ENCODE results near the gene USP6. TPM values are rescaled to one million over a fixed set of nuclear protein-coding genes. Genes with fewer than 3 reads are reported as not detected.
"Not testable (repeated sequence)": the region's sequence is repeated elsewhere in the genome, so short reads cannot be mapped to it uniquely, and the experiment has no call there.

The USP6 gene
- total and polyA plus RNA-seq, 2 donors, result 0.03 to 0.85 TPM

- Histone ChIP-seq H3K36me3 (ENCODE audit: insufficient read depth) (no peaks in the 10 kb centered on the region), H3K4me1 (ENCODE audit: insufficient read depth) (peaks cover 2% of the 10 kb centered on the region), H3K27ac (ENCODE audit: low read depth) (no peak overlapping the region), H3K4me3 (ENCODE audit: low read depth, low read length) (no peak overlapping the region)
- WGBS, result 79% methylated on average over 17 of the region's 17 CpGs
- no peak for DNase-seq (ENCODE audit: extremely low spot score)
These were observed 11.1 kb downstream of the USP6 start for GRCh38 chr17:5126719-5127488.

GRCh38 chr17:5127910-5128309, 12.1 kb downstream of the USP6 start:
- H3K36me3 ChIP-seq (ENCODE audit: insufficient read depth), result no peaks in the 10 kb centered on the region
- H3K4me1 ChIP-seq (ENCODE audit: insufficient read depth), result peaks cover 2% of the 10 kb centered on the region
- no peak for DNase-seq (ENCODE audit: extremely low spot score)
- WGBS, result 64% methylated on average over 4 of the region's 4 CpGs
- H3K27ac ChIP-seq (ENCODE audit: low read depth), result no peak overlapping the region
- no peak overlapping the region for H3K4me3 ChIP-seq (ENCODE audit: low read depth, low read length)

- not testable (repeated sequence) for DNase-seq (ENCODE audit: extremely low spot score)
These were observed 12.6 kb downstream of the USP6 start for GRCh38 chr17:5128387-5128786.

GRCh38 chr17:5128905-5129535, 13.2 kb downstream of the USP6 start:
- H3K4me3 ChIP-seq (ENCODE audit: low read depth, low read length), result no peak overlapping the region
- WGBS, result 91% methylated on average over 11 of the region's 11 CpGs
- no peak overlapping the region for H3K27ac ChIP-seq (ENCODE audit: low read depth)
- no peak for DNase-seq (ENCODE audit: extremely low spot score)
- H3K36me3 ChIP-seq (ENCODE audit: insufficient read depth), result no peaks in the 10 kb centered on the region
- H3K4me1 ChIP-seq (ENCODE audit: insufficient read depth), result no peaks in the 10 kb centered on the region

More at GRCh38 chr17:5128387-5128786, 12.6 kb downstream of the USP6 start:
- not testable (repeated sequence) for H3K4me1 ChIP-seq (ENCODE audit: insufficient read depth); H3K4me3 ChIP-seq (ENCODE audit: low read depth, low read length); H3K36me3 ChIP-seq (ENCODE audit: insufficient read depth); H3K27ac ChIP-seq (ENCODE audit: low read depth)
- WGBS, result 85% methylated on average over 8 of the region's 8 CpGs

GRCh38 chr17:5129770-5130169, 13.9 kb downstream of the USP6 start:
- not testable (repeated sequence) for H3K4me1 ChIP-seq (ENCODE audit: insufficient read depth); H3K4me3 ChIP-seq (ENCODE audit: low read depth, low read length)
- 91% methylated on average over 8 of the region's 8 CpGs for WGBS

GRCh38 chr17:5130261-5130660, 14.4 kb downstream of the USP6 start:
- not testable (repeated sequence) for H3K4me1 ChIP-seq (ENCODE audit: insufficient read depth); DNase-seq (ENCODE audit: extremely low spot score); H3K4me3 ChIP-seq (ENCODE audit: low read depth, low read length); H3K36me3 ChIP-seq (ENCODE audit: insufficient read depth); H3K27ac ChIP-seq (ENCODE audit: low read depth)
- 93% methylated on average over 10 of the region's 10 CpGs for WGBS

More at GRCh38 chr17:5129770-5130169, 13.9 kb downstream of the USP6 start:
- H3K27ac ChIP-seq (ENCODE audit: low read depth); DNase-seq (ENCODE audit: extremely low spot score); H3K36me3 ChIP-seq (ENCODE audit: insufficient read depth): not testable (repeated sequence)

GRCh38 chr17:5130687-5131086, 14.9 kb downstream of the USP6 start:
- not testable (repeated sequence) for H3K36me3 ChIP-seq (ENCODE audit: insufficient read depth); H3K27ac ChIP-seq (ENCODE audit: low read depth); H3K4me1 ChIP-seq (ENCODE audit: insufficient read depth); H3K4me3 ChIP-seq (ENCODE audit: low read depth, low read length); DNase-seq (ENCODE audit: extremely low spot score)
- 76% methylated on average over 5 of the region's 5 CpGs for WGBS

- WGBS, result 91% methylated on average over 7 of the region's 7 CpGs
- no peak for DNase-seq (ENCODE audit: extremely low spot score)
- no peak overlapping the region for H3K4me3 ChIP-seq (ENCODE audit: low read depth, low read length)
- H3K4me1 ChIP-seq (ENCODE audit: insufficient read depth), result no peaks in the 10 kb centered on the region
- H3K36me3 ChIP-seq (ENCODE audit: insufficient read depth), result no peaks in the 10 kb centered on the region
- no peak overlapping the region for H3K27ac ChIP-seq (ENCODE audit: low read depth)
These were observed 15.4 kb downstream of the USP6 start for GRCh38 chr17:5131146-5131715.

- 81% methylated on average over 16 of the region's 16 CpGs for WGBS
- DNase-seq (ENCODE audit: extremely low spot score), result not testable (repeated sequence)
These were observed 16.1 kb downstream of the USP6 start for GRCh38 chr17:5131799-5132502.

GRCh38 chr17:5132503-5133225, 16.8 kb downstream of the USP6 start:
- DNase-seq (ENCODE audit: extremely low spot score); H3K36me3 ChIP-seq (ENCODE audit: insufficient read depth); H3K4me3 ChIP-seq (ENCODE audit: low read depth, low read length); H3K4me1 ChIP-seq (ENCODE audit: insufficient read depth); H3K27ac ChIP-seq (ENCODE audit: low read depth): not testable (repeated sequence)
- WGBS, result 91% methylated on average over 15 of the region's 15 CpGs

More at GRCh38 chr17:5131799-5132502, 16.1 kb downstream of the USP6 start:
- not testable (repeated sequence) for H3K4me1 ChIP-seq (ENCODE audit: insufficient read depth); H3K36me3 ChIP-seq (ENCODE audit: insufficient read depth); H3K27ac ChIP-seq (ENCODE audit: low read depth); H3K4me3 ChIP-seq (ENCODE audit: low read depth, low read length)

- no peaks in the 10 kb centered on the region for H3K4me1 ChIP-seq (ENCODE audit: insufficient read depth)
- DNase-seq (ENCODE audit: extremely low spot score), result no peak
- 79% methylated on average over 8 of the region's 8 CpGs for WGBS
These were observed 17.5 kb downstream of the USP6 start for GRCh38 chr17:5133311-5133710.

GRCh38 chr17:5133961-5134360, 18.1 kb downstream of the USP6 start:
- not testable (repeated sequence) for DNase-seq (ENCODE audit: extremely low spot score); H3K4me3 ChIP-seq (ENCODE audit: low read depth, low read length); H3K36me3 ChIP-seq (ENCODE audit: insufficient read depth); H3K27ac ChIP-seq (ENCODE audit: low read depth); H3K4me1 ChIP-seq (ENCODE audit: insufficient read depth)
- 86% methylated on average over 8 of the region's 8 CpGs for whole genome bisulfite sequencing

More at GRCh38 chr17:5133311-5133710, 17.5 kb downstream of the USP6 start:
- no peak overlapping the region for H3K4me3 ChIP-seq (ENCODE audit: low read depth, low read length)
- H3K27ac ChIP-seq (ENCODE audit: low read depth), result no peak overlapping the region
- no peaks in the 10 kb centered on the region for H3K36me3 ChIP-seq (ENCODE audit: insufficient read depth)

GRCh38 chr17:5134571-5134970, 18.7 kb downstream of the USP6 start:
- 87% methylated on average over 11 of the region's 11 CpGs for WGBS
- not testable (repeated sequence) for H3K4me1 ChIP-seq (ENCODE audit: insufficient read depth); DNase-seq (ENCODE audit: extremely low spot score); H3K27ac ChIP-seq (ENCODE audit: low read depth); H3K36me3 ChIP-seq (ENCODE audit: insufficient read depth); H3K4me3 ChIP-seq (ENCODE audit: low read depth, low read length)

Measured in urinary bladder (tissue), 4 donors.